NOMO-1 (cell line): ENCODE measurements around the gene MAN2B2.

Source experiments
- DNase-seq, 2 experiments: peaks; one replicate each; lab custom pipeline; 2025; ENCODE audit not compliant: unreplicated experiment in 2 of 2; lab: John Stamatoyannopoulos, UW

Gene MAN2B2

GRCh38 chr4:6592804-6593563 is 18.0 kb downstream of the MAN2B2 start:
- DNase-seq = no peak

- DNase-seq = no peak
Measured at GRCh38 chr4:6594341-6594740, 19.4 kb downstream of the MAN2B2 start.

- DNase-seq = no peak
Measured at GRCh38 chr4:6594826-6595355, 19.9 kb downstream of the MAN2B2 start.

- no peak for DNase-seq
Measured at GRCh38 chr4:6595897-6596537, 21.0 kb downstream of the MAN2B2 start.

GRCh38 chr4:6596948-6597347 is 22.0 kb downstream of the MAN2B2 start:
- DNase-seq = no peak

- DNase-seq = no peak
Measured at GRCh38 chr4:6598127-6598526, 23.1 kb downstream of the MAN2B2 start.

- no peak for DNase-seq
Measured at GRCh38 chr4:6598641-6599040, 23.7 kb downstream of the MAN2B2 start.

- DNase-seq = no peak
Measured at GRCh38 chr4:6601661-6602250, 26.8 kb downstream of the MAN2B2 start.

- DNase-seq = no peak
Measured at GRCh38 chr4:6602289-6602688, 27.3 kb downstream of the MAN2B2 start.

- no peak for DNase-seq
Measured at GRCh38 chr4:6603128-6603527, 28.1 kb downstream of the MAN2B2 start.

GRCh38 chr4:6605114-6605513 is 30.1 kb downstream of the MAN2B2 start:
- no peak for DNase-seq

GRCh38 chr4:6605605-6606004 is 30.6 kb downstream of the MAN2B2 start:
- DNase-seq = no peak

GRCh38 chr4:6606465-6607235 is 31.7 kb downstream of the MAN2B2 start:
- DNase-seq = no peak

GRCh38 chr4:6607368-6608055 is 32.5 kb downstream of the MAN2B2 start:
- DNase-seq = no peak

- no peak for DNase-seq
Measured at GRCh38 chr4:6608758-6609414, 33.9 kb downstream of the MAN2B2 start.

GRCh38 chr4:6609415-6610079 is 34.6 kb downstream of the MAN2B2 start:
- DNase-seq = no peak

- no peak for DNase-seq
Measured at GRCh38 chr4:6610856-6611430, 36.0 kb downstream of the MAN2B2 start.

GRCh38 chr4:6612961-6613675 is 38.1 kb downstream of the MAN2B2 start:
- DNase-seq = no peak
